GM12864 (cell line): Measurements from ENCODE around the gene PDIA3.

ENCODE experiments used
- DNase-seq: peaks from one replicate; pipeline ENCODE4 v3.0.0-alpha.2; 2011; ENCODE audit warnings: low read depth
- H3K4me3 ChIP-seq: 2 replicates; pipeline ENCODE4 v1.5.1; 2011; ENCODE audit warnings: mild to moderate bottlenecking, low read depth, low read length, control low read depth
- TF ChIP-seq, protein P1 (sequence below): IDR thresholded peaks from 2 replicates; pipeline ENCODE4 v1.5.1; 2011; ENCODE audit warnings: low read depth, mild to moderate bottlenecking, moderate library complexity, low read length, control low read depth, inconsistent platforms; ENCODE audit errors: missing control alignments

The PDIA3 gene

DNA sequence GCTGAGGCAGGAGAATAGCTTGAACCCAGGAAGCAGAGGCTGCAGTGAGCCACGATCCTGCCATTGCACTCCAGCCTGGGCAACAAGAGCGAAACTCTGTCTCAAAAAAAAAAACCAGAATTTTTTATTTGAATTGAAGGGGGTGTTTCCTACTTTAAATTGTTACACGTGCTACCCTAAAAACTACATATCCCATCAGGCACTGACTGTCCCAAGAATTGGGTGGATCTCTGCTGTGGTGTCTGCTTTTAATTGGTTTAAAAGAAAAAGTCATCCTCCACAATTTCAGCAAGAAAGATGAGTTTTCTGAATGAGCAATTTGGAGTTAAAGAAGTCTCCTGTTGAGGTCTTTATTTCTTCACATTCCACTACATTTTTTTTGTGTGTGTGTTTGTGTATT lies 2.1 kb downstream of the PDIA3 start:
- DNase-seq, result no peak
- TF ChIP-seq, protein P1, sequence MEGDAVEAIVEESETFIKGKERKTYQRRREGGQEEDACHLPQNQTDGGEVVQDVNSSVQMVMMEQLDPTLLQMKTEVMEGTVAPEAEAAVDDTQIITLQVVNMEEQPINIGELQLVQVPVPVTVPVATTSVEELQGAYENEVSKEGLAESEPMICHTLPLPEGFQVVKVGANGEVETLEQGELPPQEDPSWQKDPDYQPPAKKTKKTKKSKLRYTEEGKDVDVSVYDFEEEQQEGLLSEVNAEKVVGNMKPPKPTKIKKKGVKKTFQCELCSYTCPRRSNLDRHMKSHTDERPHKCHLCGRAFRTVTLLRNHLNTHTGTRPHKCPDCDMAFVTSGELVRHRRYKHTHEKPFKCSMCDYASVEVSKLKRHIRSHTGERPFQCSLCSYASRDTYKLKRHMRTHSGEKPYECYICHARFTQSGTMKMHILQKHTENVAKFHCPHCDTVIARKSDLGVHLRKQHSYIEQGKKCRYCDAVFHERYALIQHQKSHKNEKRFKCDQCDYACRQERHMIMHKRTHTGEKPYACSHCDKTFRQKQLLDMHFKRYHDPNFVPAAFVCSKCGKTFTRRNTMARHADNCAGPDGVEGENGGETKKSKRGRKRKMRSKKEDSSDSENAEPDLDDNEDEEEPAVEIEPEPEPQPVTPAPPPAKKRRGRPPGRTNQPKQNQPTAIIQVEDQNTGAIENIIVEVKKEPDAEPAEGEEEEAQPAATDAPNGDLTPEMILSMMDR, result no peak
- H3K4me3 ChIP-seq, result peak overlapping the region; percentile 87

GRCh38 chr15:43749690-43750345 lies 3.6 kb downstream of the PDIA3 start:
- TF ChIP-seq, protein P1, result no peak

DNA sequence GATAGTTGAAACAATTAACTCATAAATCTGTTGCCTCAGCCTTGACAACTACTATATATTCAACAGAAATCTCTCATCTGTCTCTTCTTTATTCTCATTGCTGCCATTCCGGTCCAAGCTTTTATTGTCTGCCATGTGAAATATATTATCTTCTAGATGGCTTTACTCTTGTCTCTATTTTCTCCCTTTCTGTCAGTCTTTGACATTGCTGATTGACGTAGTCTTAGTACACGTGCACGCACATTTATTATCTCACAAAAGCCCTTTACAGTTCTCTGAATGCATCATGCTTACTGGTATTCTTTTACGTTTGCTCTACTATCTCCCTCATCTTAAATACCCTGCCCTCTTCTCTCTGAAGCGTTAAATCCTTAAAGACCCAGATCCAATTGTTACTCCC lies 5.6 kb downstream of the PDIA3 start:
- no peak for DNase-seq
- H3K4me3 ChIP-seq, result no peak overlapping the region
- TF ChIP-seq, protein P1, result no peak

More at GRCh38 chr15:43749690-43750345, 3.6 kb downstream of the PDIA3 start:
- DNase-seq, result peak; percentile 83
- H3K4me3 ChIP-seq, result peak overlapping the region; percentile 49

GRCh38 chr15:43762824-43763223 lies 16.6 kb downstream of the PDIA3 start:
- H3K4me3 ChIP-seq, result no peak overlapping the region
- TF ChIP-seq, protein P1, result no peak
- DNase-seq, result no peak

- DNase-seq, result no peak
- H3K4me3 ChIP-seq, result no peak overlapping the region
- TF ChIP-seq, protein P1, result no peak
Observed at GRCh38 chr15:43763819-43764446, 17.7 kb downstream of the PDIA3 start.

DNA sequence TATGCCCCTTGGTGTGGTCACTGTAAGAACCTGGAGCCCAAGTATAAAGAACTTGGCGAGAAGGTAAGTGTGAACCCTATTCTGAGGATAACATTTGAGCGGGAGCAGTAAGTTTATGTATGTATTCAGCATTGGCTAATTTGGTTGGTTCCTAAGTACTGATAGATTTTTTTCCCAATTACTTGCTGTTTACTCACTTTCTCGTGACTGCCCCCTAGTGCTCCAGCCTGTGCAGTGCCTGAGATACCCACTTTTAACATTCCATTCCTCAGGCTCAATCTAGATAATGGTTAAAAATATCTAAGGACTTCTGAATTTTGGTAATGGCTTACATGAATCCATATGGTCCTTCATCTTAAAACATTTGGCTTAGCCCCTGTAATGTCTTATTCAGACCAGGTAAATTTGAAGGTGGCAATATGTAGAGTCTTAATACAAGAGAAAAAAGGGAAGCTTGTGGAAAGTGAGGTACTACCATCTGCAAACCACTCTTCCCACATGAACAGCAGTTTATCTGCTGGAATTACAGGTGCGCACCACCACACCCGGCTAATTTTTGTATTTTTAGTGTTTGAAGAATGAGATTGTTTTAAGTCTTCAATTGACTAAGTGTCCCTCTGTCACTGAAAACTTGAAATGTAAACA lies 23.5 kb downstream of the PDIA3 start:
- no peak for DNase-seq
- TF ChIP-seq, protein P1, result peak; percentile 79
- H3K4me3 ChIP-seq, result no peak overlapping the region
